Erythroblast (primary cell): ENCODE measurements around the gene C1QTNF1.

Experiments
- GATA1 ChIP-seq: IDR thresholded peaks from 2 replicates; pipeline ENCODE4 v1.6.1; 2011; ENCODE audit warnings: low read depth, mild to moderate bottlenecking, control low read depth, low read length, moderate library complexity
- POLR2A ChIP-seq: IDR thresholded peaks from 2 replicates; pipeline ENCODE4 v1.6.1; 2011; ENCODE audit warnings: mild to moderate bottlenecking, low read length

- TF ChIP-seq POLR2A (no peak), GATA1 (no peak)
Observed at GRCh38 chr17:79005063-79005861, 18.7 kb upstream of the C1QTNF1 start.
